GM19395 (cell line): Measurements from ENCODE around the gene ARF6.
"Not testable (repeated sequence)": the region's sequence is repeated elsewhere in the genome, so short reads cannot be mapped to it uniquely, and the experiment has no call there.

ENCODE experiments used
- ATAC-seq: cut with Tn5 transposase; IDR thresholded peaks from one replicate; pipeline ENCODE4 v1.9.1; 2021; ENCODE audit warnings: mild to moderate bottlenecking, moderate library complexity; ENCODE audit not compliant: unreplicated experiment

Gene ARF6

DNA sequence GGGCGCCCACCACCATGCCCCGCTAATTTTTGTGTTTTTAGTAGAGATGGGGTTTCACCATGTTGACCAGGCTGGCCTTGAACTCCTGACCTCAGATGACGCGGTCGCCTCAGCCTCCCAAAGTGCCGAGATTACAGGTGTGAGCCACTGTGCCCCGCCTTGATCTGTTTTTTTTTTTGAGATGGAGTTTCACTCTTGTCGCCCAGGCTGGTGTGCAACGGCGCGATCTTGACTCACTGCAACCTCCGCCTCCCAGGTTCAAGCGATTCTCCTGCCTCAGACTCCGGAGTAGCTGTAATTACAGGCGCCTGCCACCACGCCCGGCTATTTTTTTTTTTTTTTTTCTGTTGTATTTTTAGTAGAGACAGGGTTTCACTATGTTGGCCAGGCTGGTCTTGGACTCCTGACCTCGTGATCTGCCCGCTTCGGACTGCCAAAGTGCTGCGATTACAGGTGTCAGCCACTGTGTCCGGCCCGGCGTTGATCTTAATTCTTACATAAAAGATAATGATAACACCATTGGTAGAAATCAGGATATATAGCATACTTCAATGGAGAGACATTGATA, 9.9 kb downstream of the ARF6 start:
- ATAC-seq = not testable (repeated sequence)

DNA sequence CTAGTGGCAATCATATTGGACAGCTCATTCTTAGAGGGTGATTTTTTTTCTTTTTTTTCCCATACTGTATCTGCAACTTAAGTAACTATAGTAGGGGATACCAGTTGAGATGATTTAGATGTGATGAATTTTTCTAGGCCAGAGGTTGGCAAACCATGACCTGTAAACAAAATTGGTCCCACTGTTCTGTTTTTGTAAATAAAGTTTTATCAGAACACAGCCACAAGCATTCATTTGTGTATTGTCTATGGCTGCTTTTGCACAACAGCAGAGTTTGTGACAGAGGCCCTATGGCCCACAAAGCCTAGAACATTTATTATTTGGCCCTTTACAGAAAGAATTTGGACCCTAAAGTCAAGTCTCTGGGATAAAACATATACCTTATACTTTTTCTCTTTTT, 11.4 kb downstream of the ARF6 start:
- no peak for ATAC-seq

DNA sequence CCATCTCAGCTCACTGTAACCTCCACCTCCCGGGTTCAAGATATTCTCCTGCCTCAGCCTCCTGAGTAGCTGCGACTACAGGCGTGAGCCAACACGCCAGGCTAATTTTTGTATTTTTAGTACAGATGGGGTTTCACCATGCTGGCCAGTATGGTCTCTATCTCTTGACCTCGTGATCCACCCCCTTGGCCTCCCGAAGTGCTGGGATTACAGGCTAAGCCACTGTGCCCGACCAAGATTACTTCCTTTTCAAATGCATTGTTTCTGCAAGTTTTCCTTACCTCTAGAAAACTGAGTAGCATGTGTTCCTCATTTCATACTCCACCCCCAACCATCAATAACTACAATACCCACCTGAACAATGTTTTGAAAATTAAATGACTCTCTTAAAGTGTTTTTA, 13.1 kb downstream of the ARF6 start:
- no peak for ATAC-seq

DNA sequence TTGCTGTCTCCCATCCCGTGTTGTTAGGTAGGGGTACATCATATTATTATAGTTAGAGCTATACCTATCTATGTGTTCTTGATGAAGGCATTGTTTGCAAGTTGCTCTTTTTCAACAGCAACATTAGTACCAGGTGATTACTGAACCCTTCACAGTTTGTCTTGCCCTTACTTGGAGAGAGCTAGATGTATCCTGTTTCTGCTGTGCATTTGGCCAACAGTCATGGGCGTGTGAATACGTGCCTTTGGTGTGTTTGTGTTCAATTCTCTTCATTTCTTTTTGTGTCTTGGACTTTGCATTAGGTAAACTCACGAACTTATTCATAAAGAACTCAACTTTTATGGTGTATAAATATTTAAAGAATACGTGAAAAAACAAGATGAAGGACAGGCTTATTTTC, 14.3 kb downstream of the ARF6 start:
- no peak for ATAC-seq

DNA sequence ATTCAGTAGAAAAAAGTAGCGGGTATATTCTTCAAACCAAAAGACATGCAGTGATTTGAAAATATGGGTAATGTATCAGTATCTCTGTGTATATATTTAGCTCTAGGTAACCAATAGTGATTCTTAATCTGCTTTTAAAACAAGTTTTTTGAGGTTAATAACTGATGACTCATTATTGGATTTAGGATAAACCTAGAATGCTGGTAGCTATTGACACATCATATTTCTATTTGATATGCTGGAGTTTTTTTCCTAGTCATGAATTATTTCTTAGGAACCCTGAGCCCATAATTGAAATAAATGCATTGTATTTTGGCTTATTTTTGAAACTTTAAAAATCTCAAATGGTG, 15.5 kb downstream of the ARF6 start:
- no peak for ATAC-seq

DNA sequence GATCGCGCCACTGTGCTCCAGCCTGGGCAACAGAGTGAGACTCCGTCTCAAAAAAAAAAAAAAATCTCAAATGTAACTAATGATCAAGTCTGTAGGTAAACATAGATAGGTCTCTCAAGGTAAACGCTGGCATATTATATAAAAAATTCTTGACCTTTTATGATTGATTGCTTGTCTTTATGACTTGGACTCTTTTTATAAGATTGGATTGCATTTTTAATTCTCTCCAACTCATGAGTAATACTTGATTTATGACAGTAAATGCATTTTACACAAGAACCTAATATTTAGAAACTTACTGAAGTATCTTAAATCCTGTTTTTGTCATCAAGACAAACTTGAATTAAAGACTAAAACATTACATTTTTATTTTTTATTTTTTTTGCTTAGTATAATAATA, 16.1 kb downstream of the ARF6 start:
- no peak for ATAC-seq

DNA sequence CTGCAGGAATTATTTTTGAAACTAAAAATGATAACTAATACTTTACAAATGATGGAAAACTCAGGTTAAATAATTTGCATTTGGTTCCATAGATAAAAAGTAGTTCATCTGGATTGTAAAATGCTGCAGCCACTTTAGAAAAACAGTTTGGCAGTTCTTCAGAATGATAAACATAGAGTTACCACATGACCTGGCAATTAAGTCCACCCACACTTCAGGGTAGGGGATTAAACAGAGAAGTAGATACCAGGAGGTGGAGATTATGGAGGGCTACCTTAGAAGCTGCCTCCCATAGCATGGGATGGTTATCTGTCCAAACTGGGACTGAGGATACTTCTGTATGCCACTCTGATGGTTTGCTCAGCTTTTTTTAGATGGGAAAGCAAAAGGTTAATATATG, 22.2 kb downstream of the ARF6 start:
- ATAC-seq = no peak

DNA sequence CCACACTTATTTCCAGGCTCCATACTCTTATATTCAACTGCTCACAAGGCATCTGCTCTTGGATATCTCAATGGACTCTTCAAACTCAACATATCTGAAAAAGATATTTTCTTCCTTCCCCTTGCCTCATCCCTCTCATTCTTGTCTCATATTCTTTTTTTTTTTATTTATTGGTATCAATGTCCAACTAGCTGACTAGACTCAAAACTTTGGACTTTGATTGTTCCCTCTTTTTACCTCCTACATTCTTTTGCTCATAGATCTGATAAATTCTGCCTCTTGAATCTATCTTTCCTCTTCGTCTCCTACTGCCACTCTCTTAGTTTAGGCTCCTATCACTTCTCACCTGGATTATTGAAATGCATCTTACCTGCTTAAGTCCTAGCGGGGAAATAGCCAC, 25.8 kb downstream of the ARF6 start:
- no peak for ATAC-seq

DNA sequence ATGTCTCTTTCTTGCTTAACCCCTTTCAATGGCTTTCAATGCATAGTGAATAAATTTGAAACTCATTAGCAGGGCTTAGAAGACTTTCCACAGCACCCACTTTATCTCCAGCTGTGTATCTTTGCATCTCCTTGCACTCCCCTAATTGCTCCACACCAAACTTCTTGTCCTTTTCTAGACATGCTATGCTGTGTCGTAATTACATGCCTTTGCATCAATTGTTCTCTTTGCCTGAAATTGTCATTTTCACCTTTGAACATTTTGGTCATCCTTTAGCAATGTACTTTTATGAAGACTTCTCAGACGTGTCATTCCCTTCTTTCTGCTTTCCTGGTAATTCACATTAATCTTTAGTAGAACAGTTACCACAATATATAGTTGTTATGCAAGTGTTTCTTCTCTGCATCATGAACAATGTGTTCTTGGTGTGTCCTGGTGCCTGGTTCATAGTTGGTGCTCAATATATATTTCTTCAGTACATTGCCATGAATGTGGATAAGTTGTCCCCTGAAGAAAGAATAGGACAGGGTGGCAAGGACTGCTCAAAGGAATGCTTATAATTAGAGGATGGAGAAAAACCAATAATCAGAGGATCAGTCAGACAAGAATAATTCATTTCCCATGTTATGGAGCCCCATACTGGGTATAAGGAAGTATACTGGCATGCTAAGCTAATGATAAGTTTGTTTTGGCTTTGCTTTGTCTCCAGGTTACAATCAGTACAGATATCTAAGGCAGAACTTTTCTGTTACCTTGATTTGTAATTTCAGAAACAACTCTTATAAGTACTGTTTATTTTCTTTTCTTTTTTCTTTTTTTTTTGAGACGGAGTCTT, 27.2 kb downstream of the ARF6 start:
- no peak for ATAC-seq

DNA sequence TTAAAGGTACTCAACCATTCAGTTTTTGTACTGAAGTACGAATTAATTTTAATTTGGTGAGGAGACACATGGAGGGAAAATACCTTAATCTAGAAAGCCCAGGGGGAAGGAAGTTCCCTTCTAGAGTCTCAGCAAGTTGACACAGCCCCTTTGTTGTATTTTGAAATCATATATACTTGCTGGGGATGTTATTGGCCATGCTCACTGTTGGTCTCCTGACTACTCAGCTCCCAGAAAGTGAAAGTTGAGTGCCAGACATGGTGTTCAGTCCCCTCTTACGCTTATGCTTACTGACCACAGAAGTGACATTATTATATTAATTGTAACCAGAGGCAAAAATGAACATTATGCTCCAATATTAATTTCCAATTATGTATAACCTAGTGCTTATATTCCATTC, 28.1 kb downstream of the ARF6 start:
- no peak for ATAC-seq

DNA sequence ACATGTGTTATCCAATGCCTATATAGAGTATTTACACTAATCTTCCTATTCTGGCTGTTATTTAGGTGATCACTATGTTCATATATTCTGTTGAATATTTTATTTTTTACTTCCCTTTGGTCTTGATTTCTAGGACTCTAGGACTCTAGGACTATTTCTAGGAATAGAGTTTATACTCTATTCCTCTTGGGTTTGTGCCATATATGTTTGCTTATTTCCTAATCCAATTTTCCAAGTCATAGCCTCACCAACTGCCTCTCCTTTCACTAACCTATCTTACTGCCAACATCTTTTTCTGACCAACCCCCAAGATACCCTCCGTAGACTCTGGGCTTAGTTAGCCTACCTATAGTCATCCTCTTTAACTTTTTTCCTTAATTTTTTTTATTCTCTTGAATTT, 28.5 kb downstream of the ARF6 start:
- ATAC-seq = no peak

DNA sequence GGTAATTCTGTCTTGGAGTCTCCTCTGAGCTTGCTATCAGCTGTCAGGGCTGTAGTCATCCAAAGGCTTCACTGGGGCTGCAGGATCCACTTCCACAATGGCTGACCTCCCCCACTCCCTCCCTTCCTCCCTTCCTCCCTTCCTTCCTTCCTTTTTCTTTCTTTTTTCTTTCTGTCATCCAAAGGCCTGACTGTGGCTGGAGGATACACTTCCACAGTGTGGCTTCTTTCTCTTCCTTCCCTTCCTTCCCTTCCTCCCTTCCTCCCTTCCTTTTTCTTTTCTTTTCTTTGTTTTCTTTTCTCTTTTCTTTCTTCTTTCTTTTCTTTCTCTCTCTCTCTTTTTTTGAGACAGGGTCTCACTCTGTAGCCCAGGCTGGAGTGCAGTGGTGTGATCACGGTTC, 30.6 kb downstream of the ARF6 start:
- no peak for ATAC-seq

DNA sequence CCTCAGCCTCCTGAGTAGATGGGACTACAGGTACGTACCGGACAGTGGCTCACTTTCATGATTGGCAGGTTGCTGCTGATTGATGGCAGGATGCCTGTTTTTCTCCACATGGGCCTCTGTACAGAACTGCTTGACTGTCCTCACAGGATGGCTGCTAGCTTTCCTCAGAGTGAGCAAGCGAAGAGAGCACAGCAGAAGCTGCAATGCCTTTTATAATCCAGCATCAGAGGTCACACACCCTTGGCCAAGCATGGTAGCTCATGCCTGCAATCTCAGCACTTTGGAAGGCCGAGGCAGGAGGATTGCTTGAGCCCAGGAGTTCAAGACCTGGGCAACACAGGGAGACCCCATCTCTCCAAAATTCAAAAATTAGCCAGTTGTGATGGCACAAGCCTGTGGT, 31.0 kb downstream of the ARF6 start:
- no peak for ATAC-seq

DNA sequence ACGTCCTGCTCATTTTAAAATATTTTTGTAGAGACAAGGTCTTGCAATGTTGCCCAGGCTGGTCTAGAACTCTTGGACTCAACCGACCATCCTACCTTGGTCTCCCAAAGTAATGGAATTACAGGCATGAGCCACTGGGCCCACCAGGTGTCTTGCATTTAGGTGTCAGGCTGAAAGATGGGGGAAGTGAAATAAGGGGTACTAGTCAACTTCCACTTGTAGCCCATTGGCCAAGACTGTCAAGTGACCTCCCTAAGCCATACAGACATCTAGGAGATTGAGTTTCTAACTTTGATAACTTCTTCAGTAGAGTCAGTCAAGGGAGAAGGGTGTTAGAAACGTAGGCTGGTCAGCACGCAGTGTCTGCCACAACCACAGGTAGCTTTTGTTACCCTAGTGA, 32.0 kb downstream of the ARF6 start:
- no peak for ATAC-seq

DNA sequence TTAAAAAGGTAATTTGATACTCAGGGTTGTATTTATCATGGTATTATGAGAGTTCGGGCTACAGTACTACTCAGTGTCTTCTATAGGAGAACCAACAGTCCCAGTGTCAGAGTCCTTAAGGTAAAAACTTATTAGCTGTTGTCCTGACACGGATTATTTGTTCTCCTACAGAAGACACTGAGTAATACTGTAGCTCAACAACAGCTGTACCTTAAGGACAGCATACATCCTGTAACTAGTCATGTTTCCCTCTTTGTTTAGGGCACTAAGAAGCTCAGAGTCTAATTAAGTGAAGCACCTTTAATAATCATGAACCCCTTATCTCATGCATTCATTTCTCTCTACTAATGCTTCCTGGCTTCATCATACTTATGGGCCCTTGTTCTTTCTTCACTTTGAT, 33.9 kb downstream of the ARF6 start:
- no peak for ATAC-seq

DNA sequence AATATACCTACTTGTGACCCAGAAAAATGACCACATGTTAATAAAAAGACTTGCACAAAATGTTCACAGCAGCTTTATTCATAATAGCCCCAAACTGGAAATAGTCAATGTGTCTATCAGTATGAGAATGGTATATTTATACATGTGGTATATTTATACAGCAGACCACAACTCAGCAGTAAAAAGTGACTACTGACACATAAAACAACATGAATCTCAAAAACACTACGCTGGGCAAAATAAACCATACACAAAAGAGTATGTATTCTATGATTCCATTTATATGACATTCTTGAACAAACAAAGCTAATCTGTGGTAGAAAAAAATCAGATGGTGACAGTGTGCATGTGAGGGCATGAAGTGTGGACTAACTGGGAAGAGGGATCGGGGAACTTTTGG, 35.1 kb downstream of the ARF6 start:
- ATAC-seq = no peak

DNA sequence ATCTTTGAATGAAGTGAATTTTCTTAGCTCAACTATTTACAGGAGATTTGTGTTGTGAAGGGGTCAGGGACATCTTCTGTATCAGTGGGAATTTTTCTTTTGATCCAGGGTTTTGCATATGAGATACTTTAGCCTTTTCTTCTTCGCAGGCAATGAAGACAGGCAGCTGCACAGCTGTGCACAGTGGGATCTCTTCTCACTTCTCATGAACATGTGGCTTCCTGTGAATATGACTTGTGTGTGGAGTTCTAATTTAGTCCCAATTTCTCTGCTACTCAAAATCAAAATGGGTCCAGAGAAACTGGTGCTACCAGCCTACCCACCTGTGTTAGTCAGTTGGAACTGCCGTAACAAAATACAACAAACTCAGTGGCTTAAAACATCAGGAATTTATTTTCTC, 37.8 kb downstream of the ARF6 start:
- no peak for ATAC-seq

DNA sequence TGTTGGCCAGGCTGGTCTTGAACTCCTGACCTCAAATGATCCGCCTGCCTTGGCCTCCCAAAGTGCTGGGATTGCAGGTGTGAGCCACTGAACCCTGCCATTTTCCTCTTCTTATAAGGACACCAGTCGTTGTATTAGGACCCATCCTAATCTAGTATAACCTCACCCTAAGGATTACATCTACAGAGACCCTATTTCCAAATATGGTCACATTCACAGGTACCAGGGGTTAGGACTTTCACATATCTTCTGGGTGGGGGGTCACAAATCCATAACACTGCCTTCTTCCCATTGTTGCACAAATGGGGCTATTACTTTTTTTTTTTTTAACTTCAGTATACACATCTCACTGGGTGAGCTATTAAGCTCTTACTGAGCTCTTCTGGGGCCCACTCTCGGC, 38.6 kb downstream of the ARF6 start:
- no peak for ATAC-seq

DNA sequence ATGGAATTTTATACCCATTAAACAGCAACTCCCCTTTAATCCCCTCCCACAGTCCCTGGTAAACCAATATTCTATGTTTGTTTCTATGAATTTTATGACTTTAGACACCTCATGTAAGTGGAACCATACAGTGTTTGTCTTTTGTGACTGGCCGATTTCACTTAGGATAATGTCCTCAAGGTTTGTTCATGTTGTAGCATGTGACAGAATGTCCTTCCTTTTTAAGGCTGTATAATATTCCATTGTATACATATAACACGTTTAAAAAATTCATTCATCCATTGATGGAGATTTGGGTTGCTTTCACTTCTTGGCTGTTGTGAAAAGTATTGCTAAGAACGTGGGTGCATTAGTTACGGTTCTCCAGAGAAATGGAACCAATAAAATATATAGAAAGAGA, 40.2 kb downstream of the ARF6 start:
- no peak for ATAC-seq

DNA sequence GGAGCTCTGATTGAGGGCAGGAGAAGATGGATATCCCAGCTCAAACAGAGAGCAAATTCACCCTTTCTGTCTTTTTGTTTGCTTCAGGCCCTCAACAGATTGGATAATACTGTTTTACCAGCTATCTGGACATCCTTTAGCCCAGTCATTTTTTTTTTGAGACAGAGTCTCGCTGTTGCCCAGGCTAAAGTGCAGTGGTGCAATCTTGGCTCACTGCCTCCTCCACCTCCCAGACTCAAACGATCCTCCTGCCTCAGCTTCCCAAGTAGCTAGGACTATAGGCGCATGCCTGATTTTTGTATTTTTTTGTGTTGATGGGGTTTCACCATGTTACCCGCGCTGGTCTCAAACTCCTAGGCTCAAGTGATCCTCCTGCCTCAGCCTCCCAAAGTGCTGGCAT, 40.8 kb downstream of the ARF6 start:
- ATAC-seq = no peak

DNA sequence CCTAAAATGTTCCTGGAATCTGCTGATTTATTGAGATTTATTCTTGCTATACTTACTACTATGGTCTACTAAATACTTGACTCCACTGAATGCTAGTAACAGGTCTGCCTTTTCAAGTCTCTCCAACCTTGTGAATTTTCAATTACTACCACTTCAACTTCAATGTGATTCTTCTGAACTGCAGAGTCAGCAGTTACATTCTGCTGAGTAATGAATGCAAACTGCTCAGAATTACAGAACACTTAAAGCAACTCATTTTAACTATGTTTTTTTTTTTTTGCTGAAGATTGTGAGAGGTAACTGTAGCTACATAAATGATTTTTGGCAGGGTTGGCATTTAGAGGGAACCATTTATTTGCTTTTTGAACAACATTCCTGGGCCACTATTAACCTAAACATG, 41.8 kb downstream of the ARF6 start:
- ATAC-seq = no peak

DNA sequence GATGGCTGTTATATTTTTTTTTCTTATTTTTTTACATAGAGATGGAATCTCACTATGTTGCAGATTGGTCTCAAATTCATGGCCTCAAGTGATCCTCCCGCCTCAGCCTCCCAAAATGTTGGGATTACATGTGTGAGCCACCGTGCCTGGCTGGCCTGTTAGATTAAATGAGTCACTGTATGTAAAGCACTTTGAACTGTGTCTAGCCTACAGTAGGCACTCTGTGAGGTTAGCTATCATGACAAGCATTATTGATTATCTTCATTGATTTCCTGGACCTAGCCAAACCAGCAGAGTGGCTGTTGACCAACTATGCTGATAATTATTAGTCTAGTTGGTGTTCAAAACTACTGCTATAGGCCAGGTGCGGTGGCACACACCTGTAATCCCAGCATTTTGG, 42.6 kb downstream of the ARF6 start:
- no peak for ATAC-seq

DNA sequence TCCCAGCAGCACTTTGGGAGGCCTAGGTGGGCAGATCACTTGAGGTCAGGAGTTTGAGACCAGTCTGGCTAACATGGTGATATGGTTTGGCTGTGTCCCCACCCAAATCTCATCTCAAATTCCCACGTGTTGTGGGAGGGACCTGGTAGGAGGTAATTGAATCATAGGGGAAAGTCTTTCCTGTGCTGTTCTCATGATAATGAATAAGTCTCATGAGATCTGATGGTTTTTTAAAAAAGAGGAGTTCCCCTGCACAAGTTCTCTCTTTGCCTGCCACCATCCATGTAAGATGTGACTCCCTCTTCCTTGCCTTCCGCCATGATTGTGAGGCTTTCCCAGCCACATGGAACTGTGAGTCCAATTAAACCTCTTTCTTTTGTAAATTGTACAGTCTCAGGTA, 43.4 kb downstream of the ARF6 start:
- ATAC-seq = not testable (repeated sequence)
